Mucosa of descending colon (tissue), 3 donors: ENCODE data around the gene GALK2. TPM values are rescaled to one million over a fixed set of nuclear protein-coding genes. Genes with fewer than 3 reads are reported as not detected.
"Not testable (repeated sequence)": the region's sequence is repeated elsewhere in the genome, so short reads cannot be mapped to it uniquely, and the experiment has no call there.

Source experiments
- ATAC-seq: fragments of 200-7000 bp; cut with Tn5 transposase; one replicate; pipeline ENCODE4 v1.9.1; 2020; ENCODE audit warnings: mild to moderate bottlenecking, moderate library complexity
- DNase-seq, 3 donors: peaks; one replicate each; pipeline ENCODE4 v3.0.0-alpha.2; 2020
- H3K36me3 ChIP-seq: fragments of 200-600 bp; one replicate; pipeline ENCODE4 v1.8.0; 2021; ENCODE audit warnings: low read depth, mild to moderate bottlenecking
- H3K4me1 ChIP-seq: fragments of 200-600 bp; one replicate; pipeline ENCODE4 v1.8.0; 2021; ENCODE audit warnings: low read depth, mild to moderate bottlenecking
- H3K4me3 ChIP-seq: fragments of 200-600 bp; one replicate; pipeline ENCODE4 v1.8.0; 2021; ENCODE audit warnings: mild to moderate bottlenecking
- H3K9me3 ChIP-seq: fragments of 200-600 bp; one replicate; pipeline ENCODE4 v1.8.0; 2021; ENCODE audit warnings: mild to moderate bottlenecking
- CTCF ChIP-seq: fragments of 200-600 bp; IDR thresholded peaks from one replicate; pipeline ENCODE4 v1.8.0; 2022; ENCODE audit warnings: antibody characterized with exemption, mild to moderate bottlenecking
- intact Hi-C, 2 donors: fragments of 100-400 bp; cut with DNase I in 1 of 2; cut with micrococcal nuclease in 1 of 2; formaldehyde crosslinking; loops; one replicate each; pipeline versions ENCODE4 v1.11.0 to v1.11.1; 2022; cut with DNase I, micrococcal nuclease
- total RNA-seq, 3 donors: library from RNA; stranded (reverse); fragmentation: NEBNext Ultra II Directional in 2 of 3; extraction: Animal tissue kit (Norgen Biotek cat#: 25700) in 2 of 3; gene quantifications; one replicate each; pipeline versions ENCODE4 v1.2.1 to v1.2.4, GENCODE V29; 2021 to 2023
- donor health status: DM: no; HTN: no; CAD: no; lungs with moderate emphysema.
- donor health status: DM: no; HTN: no; CAD: no.
- donor health status: DM: no; HTN: yes; CAD: no.

Gene GALK2
- total RNA-seq, 3 donors from 2014 or later: 35.6 to 39.7 (median 39.5) TPM

- TF ChIP-seq CTCF: no peak
- DNase-seq (no peak), ATAC-seq (no peak)
- no peaks in the 10 kb centered on the region for H3K9me3 ChIP-seq
- H3K36me3 ChIP-seq: no peaks in the 10 kb centered on the region
- H3K4me3 ChIP-seq: no peak overlapping the region
- intact Hi-C loops: loop anchor here in 1 of 2 donors (5.0 to 10.0 kb wide), 2 partner anchors 183 to 906 kb away; partner anchors contain the start of gene FGF7
- H3K4me1 ChIP-seq: no peaks in the 10 kb centered on the region
These were observed 69.1 kb downstream of the GALK2 start for GRCh38 chr15:49239105-49239504.

DNA sequence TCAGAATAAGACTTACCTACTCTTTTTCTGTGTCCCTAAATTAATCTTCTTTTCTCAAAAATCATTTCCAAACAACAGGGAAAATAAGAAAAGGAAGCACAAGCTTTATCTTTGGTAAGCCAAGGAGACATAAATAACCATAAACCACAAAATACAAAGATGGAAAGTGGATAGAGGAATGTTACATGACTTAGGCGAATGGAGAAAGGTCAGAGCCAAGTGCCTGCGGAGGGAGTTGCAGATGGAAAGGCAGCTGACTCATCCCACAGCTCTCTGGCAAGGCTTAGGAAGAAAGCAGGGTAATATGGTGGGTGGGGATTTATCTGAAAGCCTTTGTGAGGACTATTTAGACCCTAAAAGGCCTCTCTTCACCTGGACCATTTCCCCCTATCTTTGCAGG is 72.8 kb downstream of the GALK2 start:
- Histone ChIP-seq H3K9me3 (no peaks in the 10 kb centered on the region), H3K4me3 (no peak overlapping the region), H3K4me1 (no peaks in the 10 kb centered on the region), H3K36me3 (no peaks in the 10 kb centered on the region)
- no peak for TF ChIP-seq CTCF
- DNase-seq (no peak), ATAC-seq (no peak)
- intact Hi-C loops: loop anchor here in 1 of 2 donors (10.0 kb wide), 1 partner anchor 182 kb away; the partner anchor contains the start of gene FGF7

- intact Hi-C loops: loop anchor here in 1 of 2 donors (10.0 kb wide), 1 partner anchor 177 kb away; the partner anchor contains the start of gene FGF7
- ATAC-seq (no peak), DNase-seq (no peak)
- Histone ChIP-seq H3K4me3 (no peak overlapping the region), H3K4me1 (no peaks in the 10 kb centered on the region), H3K9me3 (no peaks in the 10 kb centered on the region), H3K36me3 (no peaks in the 10 kb centered on the region)
- TF ChIP-seq CTCF: no peak
These were observed 77.6 kb downstream of the GALK2 start for GRCh38 chr15:49247556-49248110.

DNA sequence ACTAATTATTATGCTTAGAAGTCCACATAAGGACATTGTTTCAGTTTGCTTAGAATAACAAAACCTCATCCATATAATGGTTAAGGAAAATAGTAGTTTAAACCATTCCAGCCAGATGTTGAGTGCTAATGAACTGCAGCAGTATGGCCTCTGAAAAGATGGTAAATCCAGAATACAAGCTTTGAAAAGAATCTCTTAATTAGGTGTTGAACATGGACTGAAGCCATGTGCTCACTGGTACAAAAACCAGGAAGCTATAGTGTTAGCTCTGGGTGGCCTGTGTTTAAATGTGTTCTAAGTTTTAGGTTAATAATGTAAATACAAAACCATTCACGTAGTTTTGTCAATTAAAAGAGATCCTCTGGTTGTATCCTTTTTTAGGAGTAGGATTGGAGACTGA is 78.2 kb downstream of the GALK2 start:
- ATAC-seq: no peak
- intact Hi-C loops: loop anchor here in 1 of 2 donors (10.0 kb wide), 1 partner anchor 177 kb away; the partner anchor contains the start of gene FGF7
- H3K9me3 ChIP-seq: no peaks in the 10 kb centered on the region
- no peak overlapping the region for H3K4me3 ChIP-seq
- DNase-seq: no peak
- H3K4me1 ChIP-seq: no peaks in the 10 kb centered on the region
- H3K36me3 ChIP-seq: no peaks in the 10 kb centered on the region
- TF ChIP-seq CTCF: no peak

- intact Hi-C loops: no loop called here
- no peak for TF ChIP-seq CTCF
- H3K9me3 ChIP-seq: peaks cover 2% of the 10 kb centered on the region
- ATAC-seq (no peak), DNase-seq (no peak)
- H3K4me1 ChIP-seq: peaks cover 3% of the 10 kb centered on the region
- no peak overlapping the region for H3K4me3 ChIP-seq
- no peaks in the 10 kb centered on the region for H3K36me3 ChIP-seq
These were observed 86.1 kb downstream of the GALK2 start for GRCh38 chr15:49255966-49256759.

GRCh38 chr15:49265117-49265516 is 95.1 kb downstream of the GALK2 start:
- H3K4me3 ChIP-seq, H3K36me3 ChIP-seq, H3K9me3 ChIP-seq, ATAC-seq, intact Hi-C loops, H3K4me1 ChIP-seq, DNase-seq: not testable (repeated sequence)
